ENCODE results near the gene CDK7. TPM values are rescaled to one million over a fixed set of nuclear protein-coding genes. Genes with fewer than 3 reads are reported as not detected.

CDK7 gene
- total RNA-seq, 1 experiment from 2014 or later = 48.3 TPM

DNA sequence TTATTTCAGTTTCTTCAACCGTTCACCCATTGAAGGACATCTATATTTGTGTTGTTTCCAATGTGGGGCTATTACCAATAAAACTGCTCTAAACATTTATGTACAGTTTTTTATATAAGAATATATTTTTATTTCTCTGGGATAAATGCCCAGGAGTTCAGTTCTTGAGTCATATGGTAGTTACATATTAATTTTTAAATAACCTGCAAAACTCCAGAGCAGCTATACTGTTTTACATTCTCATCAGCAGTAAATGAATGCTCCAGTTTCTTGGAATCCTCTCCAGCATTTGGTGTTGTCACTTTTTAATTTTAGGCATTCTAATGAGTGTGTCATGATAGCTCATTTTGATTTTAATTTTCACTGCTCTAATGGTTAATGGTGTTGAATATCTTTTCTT is 36.2 kb downstream of the CDK7 start:
- no peaks in the 10 kb centered on the region for H3K27me3 ChIP-seq
- H3K36me3 ChIP-seq = peaks cover 56% of the 10 kb centered on the region
- H3K9me3 ChIP-seq = no peaks in the 10 kb centered on the region
- no peak for DNase-seq
- H3K4me3 ChIP-seq = no peak overlapping the region

GRCh38 chr5:69271376-69271775 is 36.7 kb downstream of the CDK7 start:
- Histone ChIP-seq H3K9me3 (no peaks in the 10 kb centered on the region), H3K4me3 (no peak overlapping the region), H3K36me3 (peaks cover 62% of the 10 kb centered on the region), H3K27me3 (no peaks in the 10 kb centered on the region)
- peak; percentile 67 for DNase-seq

DNA sequence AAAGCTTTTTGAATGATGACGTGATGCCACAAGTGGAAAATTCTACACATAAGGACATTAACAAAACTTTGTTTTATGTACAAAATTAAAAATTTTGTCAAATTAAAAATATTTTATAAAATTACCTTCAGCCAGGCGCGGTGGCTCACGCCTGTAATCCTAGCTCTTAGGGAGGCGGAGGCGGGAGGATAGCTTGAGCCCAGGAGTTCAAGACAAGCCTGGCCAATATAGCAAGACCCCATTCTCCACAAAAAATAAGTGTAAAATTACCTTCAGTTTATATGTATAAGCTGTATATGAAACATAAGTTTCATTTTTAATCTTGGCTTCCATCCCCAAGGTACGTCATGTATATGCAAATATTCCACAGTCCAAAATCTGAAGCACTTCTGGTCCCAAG is 40.9 kb downstream of the CDK7 start:
- no peaks in the 10 kb centered on the region for H3K27me3 ChIP-seq
- H3K4me3 ChIP-seq = no peak overlapping the region
- H3K36me3 ChIP-seq = peaks cover 64% of the 10 kb centered on the region
- no peak for DNase-seq
- H3K9me3 ChIP-seq = no peaks in the 10 kb centered on the region

DNA sequence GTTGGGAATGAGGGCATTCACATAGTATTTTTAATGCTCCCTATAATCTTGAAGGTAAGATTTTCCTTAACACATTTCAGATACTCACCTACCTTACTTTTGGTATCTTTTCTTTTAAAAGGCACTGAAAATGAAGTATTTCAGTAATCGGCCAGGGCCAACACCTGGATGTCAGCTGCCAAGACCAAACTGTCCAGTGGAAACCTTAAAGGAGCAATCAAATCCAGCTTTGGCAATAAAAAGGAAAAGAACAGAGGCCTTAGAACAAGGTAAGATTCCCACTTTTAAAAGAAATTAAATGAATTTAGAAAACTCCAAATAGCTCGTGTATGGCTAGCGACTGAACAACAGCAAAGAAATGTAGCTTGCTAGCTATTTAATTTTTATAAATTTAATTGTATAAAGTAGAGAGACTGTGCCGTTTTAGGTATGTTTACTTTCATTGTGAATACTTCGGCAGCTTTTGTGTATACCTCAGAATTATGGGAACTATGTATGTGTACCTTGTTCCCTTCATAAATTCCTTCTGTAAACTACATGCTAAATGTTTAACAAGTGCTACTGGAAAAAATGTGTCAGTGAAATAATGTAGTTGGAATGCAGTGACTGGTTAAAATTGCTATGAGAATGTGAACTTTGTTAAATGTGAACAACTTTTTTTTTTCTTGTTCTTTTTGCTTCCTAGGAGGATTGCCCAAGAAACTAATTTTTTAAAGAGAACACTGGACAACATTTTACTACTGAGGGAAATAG is 41.9 kb downstream of the CDK7 start:
- DNase-seq = no peak
- Histone ChIP-seq H3K36me3 (peaks cover 58% of the 10 kb centered on the region), H3K27me3 (no peaks in the 10 kb centered on the region), H3K4me3 (no peak overlapping the region), H3K9me3 (no peaks in the 10 kb centered on the region)

DNA sequence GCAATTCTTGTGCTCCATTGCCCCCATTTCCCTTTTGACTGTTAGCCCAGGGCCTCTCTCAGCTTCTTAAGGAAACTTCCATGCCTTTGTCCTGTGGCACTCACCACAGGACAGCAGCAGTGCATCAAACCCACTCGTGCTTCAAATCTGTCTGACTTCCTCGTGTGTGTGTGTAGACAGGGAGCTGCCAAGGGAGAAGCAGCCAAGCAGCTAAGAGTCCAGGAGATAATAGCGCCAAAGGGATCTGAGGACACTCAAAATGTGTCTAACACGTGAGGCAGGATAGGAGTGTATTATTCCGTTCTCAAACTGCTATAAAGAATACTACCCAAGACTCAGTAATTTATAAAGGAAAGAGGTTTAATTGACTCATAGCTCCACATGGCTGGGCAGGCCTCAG is 44.8 kb downstream of the CDK7 start:
- no peak overlapping the region for H3K4me3 ChIP-seq
- peaks cover 39% of the 10 kb centered on the region for H3K36me3 ChIP-seq
- H3K27me3 ChIP-seq = no peaks in the 10 kb centered on the region
- DNase-seq = no peak
- no peaks in the 10 kb centered on the region for H3K9me3 ChIP-seq

- DNase-seq = no peak
- H3K27me3 ChIP-seq = no peaks in the 10 kb centered on the region
- H3K4me3 ChIP-seq = no peak overlapping the region
- no peaks in the 10 kb centered on the region for H3K9me3 ChIP-seq
- H3K36me3 ChIP-seq = peaks cover 31% of the 10 kb centered on the region
Measured at GRCh38 chr5:69281114-69281513, 46.4 kb downstream of the CDK7 start.

- Histone ChIP-seq H3K27me3 (no peaks in the 10 kb centered on the region), H3K9me3 (no peaks in the 10 kb centered on the region), H3K36me3 (peaks cover 19% of the 10 kb centered on the region), H3K4me3 (no peak overlapping the region)
- DNase-seq = no peak
Measured at GRCh38 chr5:69284203-69284602, 49.5 kb downstream of the CDK7 start.

DNA sequence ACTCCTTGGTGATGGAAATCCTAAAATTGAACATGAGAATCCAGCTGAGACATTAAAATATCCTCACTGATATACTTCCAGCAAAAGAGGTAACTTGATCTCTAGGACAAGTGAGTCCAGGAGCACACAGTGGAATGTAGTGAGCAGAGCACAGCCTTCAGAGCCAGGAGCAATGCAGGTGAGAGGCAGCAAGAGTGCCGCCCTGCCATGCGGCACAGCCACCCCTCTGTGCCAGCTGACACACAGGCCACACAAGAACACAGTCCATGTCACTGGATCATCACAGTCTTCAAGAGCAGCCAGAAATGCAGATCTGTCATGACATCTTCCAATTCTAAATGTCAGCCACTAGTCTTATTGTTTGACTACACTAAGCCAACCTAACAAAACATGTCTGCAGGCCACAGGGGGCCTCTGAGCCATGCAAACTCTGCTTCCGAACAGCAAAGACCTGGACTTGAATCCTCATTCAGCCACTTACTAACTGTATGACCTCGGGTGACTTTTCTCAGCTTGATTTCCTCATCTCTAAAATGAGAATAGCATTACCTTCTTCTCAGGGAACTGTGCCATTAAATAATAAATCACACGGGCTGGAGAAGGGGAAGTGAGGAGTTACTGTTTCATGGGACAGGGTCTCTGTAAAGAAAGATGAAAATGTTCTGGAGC is 50.9 kb downstream of the CDK7 start:
- peaks cover 8% of the 10 kb centered on the region for H3K36me3 ChIP-seq
- no peak overlapping the region for H3K4me3 ChIP-seq
- no peak for DNase-seq
- no peaks in the 10 kb centered on the region for H3K27me3 ChIP-seq
- H3K9me3 ChIP-seq = no peaks in the 10 kb centered on the region

- no peaks in the 10 kb centered on the region for H3K9me3 ChIP-seq
- no peak overlapping the region for H3K4me3 ChIP-seq
- H3K27me3 ChIP-seq = no peaks in the 10 kb centered on the region
- no peaks in the 10 kb centered on the region; the same call in 1 of the 2 replicates for H3K36me3 ChIP-seq
- no peak for DNase-seq
Measured at GRCh38 chr5:69288069-69288468, 53.4 kb downstream of the CDK7 start.

DNA sequence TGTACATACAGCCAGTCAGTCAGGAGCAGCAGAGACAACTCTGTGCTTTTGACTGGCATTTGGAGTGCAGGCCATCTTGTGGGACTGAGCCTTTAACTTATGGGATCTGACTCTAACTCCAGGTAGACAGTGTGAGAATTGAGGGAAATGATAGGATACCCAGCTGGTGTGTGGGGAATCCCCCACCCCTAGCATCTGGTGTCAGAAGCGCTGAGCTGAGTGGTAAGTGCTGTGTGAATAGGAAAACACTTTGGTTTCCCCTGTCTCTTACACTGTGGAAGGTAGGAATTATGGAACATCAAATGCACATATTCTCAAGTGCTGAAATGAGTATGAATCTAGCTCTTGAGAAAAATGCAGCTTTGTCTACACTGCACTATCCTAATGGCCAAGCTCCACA is 54.0 kb downstream of the CDK7 start:
- no peaks in the 10 kb centered on the region; the same call in 1 of the 2 replicates for H3K36me3 ChIP-seq
- H3K9me3 ChIP-seq = no peaks in the 10 kb centered on the region
- no peak for DNase-seq
- H3K27me3 ChIP-seq = no peaks in the 10 kb centered on the region
- H3K4me3 ChIP-seq = no peak overlapping the region

DNA sequence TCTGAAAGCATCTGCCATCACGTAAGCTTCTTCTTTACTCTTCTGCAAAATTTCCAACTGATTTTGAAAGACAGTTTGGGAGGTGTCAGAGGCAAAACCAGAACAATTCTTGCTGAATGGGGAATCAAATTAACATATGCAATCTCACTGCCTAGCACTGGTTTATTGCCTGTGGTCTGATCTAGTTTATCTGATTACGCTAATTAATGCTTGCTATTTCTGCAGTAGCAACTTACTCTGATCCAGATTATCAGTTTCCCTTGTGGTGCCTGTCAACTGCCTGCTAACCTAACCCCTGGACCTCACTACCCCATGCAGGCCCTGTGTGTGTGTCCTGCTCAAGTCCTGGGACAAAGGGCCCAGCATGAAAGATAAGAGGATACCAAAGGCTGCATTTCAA is 57.6 kb downstream of the CDK7 start:
- H3K36me3 ChIP-seq = no peaks in the 10 kb centered on the region; the same call in 1 of the 2 replicates
- DNase-seq = no peak
- H3K27me3 ChIP-seq = no peaks in the 10 kb centered on the region
- H3K4me3 ChIP-seq = no peak overlapping the region
- H3K9me3 ChIP-seq = no peaks in the 10 kb centered on the region

GRCh38 chr5:69293882-69294281 is 59.2 kb downstream of the CDK7 start:
- Histone ChIP-seq H3K27me3 (no peaks in the 10 kb centered on the region), H3K9me3 (no peaks in the 10 kb centered on the region), H3K4me3 (no peak overlapping the region), H3K36me3 (no peaks in the 10 kb centered on the region)
- DNase-seq = no peak

DNA sequence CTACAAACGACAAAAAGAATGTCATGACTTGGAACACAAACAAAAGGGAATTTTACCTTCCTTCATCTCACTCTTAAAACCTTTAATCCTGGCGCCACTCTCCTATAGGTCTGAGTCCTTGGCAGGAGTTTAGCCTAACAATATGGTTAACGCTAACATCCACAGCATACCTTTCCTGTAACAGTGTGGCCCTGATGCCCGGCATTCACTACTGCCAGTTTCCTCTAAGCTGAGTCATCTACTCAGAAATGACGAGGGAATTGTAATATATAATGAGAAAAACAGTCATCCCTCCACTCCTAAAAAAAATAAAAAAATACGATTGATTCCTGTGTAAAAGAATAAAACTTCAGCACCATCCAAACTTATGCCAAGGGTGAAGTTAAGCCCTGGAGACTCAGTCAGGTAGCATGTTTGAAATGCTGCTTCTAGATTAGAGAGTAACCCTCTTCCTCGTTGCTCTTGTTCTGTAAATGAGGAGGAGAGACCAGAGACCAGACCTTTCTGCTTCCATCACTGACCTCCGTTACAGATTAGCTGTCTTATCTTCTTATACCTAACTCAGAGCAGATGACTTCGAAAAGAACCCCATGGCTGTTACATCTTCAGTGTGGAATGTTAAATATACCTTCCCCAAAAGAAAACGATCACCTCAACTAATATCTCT is 60.5 kb downstream of the CDK7 start:
- Histone ChIP-seq H3K9me3 (no peaks in the 10 kb centered on the region), H3K27me3 (no peaks in the 10 kb centered on the region), H3K36me3 (no peaks in the 10 kb centered on the region), H3K4me3 (no peak overlapping the region)
- peak; percentile 54 for DNase-seq

DNA sequence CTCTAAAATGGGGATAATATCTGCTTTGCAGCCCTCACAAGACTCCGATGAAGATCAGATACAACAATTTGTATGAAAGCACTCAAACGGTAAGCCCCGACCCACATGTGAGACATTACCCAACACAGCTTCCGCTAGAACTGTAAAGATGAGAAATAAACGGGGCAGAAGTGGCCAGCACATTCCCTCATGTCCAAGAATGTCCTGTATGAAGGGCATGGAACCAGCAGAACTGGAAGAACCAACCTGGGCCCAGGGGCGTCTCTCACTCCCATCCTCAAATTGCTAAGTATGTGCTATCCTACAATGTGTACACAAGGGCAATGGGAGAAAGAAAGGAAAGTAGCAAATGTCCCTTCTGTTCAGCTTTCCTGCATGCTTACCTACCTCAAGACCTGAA is 64.9 kb downstream of the CDK7 start:
- H3K4me3 ChIP-seq = no peak overlapping the region
- no peaks in the 10 kb centered on the region for H3K9me3 ChIP-seq
- H3K36me3 ChIP-seq = no peaks in the 10 kb centered on the region
- no peak for DNase-seq
- H3K27me3 ChIP-seq = no peaks in the 10 kb centered on the region

DNA sequence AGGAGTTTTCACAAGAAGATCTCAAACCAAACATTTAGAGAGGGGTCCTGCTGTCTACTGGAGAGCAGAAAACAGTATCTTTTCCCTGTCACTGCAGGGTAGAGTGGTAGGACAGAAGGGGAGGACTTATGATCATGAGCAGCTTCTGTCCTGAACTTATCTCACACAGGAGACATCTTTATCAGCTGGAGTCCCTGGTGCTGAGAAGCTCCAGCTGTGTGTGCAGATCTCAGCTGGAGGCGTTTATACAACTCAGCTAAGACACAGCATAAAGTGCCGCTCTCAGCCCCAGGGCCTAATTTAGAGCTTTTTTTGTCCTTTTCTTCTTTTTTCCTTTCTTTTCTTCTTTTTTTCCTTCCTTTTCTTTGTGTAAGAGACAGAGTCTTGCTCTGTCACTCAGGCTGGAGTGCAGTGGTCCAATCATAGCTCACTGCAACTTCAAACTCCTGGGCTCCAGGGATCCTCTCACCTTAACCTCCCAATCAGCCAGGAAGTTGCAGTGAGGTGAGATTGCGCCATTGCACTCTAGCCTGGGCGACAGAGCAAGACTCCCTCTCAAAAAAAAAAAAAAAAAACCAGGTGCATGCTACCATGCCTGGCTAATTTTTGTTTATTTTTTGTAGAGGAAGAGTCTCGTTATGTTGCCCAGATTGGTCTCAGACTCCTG is 66.0 kb downstream of the CDK7 start:
- DNase-seq = no peak
- Histone ChIP-seq H3K36me3 (no peaks in the 10 kb centered on the region), H3K4me3 (no peak overlapping the region), H3K27me3 (no peaks in the 10 kb centered on the region), H3K9me3 (no peaks in the 10 kb centered on the region)

GRCh38 chr5:69305512-69305911 is 70.8 kb downstream of the CDK7 start:
- peaks cover 2% of the 10 kb centered on the region for H3K36me3 ChIP-seq
- no peak overlapping the region for H3K4me3 ChIP-seq
- no peaks in the 10 kb centered on the region for H3K27me3 ChIP-seq
- DNase-seq = no peak
- H3K9me3 ChIP-seq = no peaks in the 10 kb centered on the region

- Histone ChIP-seq H3K27me3 (no peaks in the 10 kb centered on the region), H3K36me3 (peaks cover 4% of the 10 kb centered on the region), H3K4me3 (no peak overlapping the region), H3K9me3 (no peaks in the 10 kb centered on the region)
- no peak for DNase-seq
Measured at GRCh38 chr5:69308046-69308553, 73.4 kb downstream of the CDK7 start.

Data from MG63 (cell line).